ENCODE data around the gene TBC1D22A.
"Not testable (repeated sequence)": the region's sequence is repeated elsewhere in the genome, so short reads cannot be mapped to it uniquely, and the experiment has no call there.

Gene TBC1D22A

DNA sequence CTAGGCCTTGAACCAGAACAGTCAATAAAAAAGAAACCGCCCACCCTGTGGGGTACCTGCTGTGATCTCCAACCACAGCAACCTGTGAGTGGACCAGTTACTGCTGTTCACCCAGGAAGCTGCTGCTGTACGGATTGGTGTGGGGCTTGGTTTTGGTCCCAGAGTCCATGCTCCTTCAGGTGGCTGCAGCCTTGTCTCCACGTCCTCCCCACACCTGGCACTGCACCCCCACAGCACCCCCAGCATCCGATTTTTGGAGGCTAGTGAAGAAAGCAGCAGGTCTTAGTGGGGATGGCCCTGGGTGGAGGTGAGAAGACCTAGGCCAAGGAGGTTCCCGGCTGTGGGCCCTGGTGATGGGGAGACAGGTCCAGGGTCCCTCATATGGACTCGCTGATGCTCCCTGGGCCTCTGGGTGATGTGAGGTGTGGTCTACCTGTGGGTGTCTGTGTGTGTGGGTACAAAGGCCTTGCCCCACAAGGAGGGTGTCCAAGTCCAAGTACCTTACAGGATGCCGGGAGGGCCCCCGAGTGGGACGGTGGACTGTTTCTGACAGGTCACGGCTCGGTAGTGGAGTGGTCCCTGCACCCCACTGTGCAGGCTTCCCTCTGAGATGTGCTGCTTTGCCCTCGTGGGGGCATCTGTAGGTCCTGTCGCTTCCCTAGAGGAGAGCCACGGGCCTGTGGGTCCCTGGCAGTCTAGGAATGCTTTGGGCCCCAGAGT lies 283.4 kb downstream of the TBC1D22A start:
- DNase-seq (ENCODE audit: low read depth, low spot score), result no peak
- ChIA-PET CTCF (no interaction called here), POLR2A (no interaction called here)
- H3K4me3 ChIP-seq (ENCODE audit: low read depth, low read length), result no peak overlapping the region
- TF ChIP-seq, protein P1, sequence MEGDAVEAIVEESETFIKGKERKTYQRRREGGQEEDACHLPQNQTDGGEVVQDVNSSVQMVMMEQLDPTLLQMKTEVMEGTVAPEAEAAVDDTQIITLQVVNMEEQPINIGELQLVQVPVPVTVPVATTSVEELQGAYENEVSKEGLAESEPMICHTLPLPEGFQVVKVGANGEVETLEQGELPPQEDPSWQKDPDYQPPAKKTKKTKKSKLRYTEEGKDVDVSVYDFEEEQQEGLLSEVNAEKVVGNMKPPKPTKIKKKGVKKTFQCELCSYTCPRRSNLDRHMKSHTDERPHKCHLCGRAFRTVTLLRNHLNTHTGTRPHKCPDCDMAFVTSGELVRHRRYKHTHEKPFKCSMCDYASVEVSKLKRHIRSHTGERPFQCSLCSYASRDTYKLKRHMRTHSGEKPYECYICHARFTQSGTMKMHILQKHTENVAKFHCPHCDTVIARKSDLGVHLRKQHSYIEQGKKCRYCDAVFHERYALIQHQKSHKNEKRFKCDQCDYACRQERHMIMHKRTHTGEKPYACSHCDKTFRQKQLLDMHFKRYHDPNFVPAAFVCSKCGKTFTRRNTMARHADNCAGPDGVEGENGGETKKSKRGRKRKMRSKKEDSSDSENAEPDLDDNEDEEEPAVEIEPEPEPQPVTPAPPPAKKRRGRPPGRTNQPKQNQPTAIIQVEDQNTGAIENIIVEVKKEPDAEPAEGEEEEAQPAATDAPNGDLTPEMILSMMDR (IDR thresholded peaks at IDR 0.05; ENCODE audit: insufficient read depth, low read length, missing control alignments), result no peak

DNA sequence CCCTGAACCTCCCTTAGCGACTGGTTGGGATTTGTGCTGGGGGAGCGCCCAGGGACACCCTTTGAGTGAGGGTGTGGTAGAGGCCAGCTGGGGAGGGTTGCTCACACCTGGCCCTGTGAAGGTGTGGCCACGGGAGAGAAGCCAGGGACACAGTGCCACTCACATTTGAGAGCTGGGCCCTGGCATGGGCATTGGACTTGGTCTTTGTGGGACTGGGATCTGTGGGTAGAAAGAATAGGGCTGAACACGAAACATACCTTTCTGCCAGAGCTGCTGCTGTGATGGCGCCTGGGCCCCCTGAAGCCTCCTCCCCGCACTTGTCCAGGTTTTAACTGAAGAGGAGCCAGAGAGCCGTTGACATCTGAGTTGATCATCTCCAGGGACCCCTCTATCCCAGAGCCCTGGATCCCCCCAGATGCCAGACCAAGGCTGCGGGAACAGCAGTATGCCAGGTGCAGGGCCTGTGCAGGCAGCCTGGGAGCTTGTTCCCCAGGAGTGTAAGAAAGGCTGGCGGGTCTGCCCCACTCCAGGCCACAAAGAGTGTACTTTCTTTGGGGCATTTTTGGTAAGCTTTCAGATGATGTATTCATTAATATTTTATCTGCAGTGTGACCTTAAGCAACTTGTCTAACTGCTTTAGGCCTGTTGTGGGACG lies 284.1 kb downstream of the TBC1D22A start:
- DNase-seq (ENCODE audit: low read depth, low spot score), result no peak
- H3K4me3 ChIP-seq (ENCODE audit: low read depth, low read length), result no peak overlapping the region
- TF ChIP-seq, protein P1 (IDR thresholded peaks at IDR 0.05; ENCODE audit: insufficient read depth, low read length, missing control alignments), result no peak
- ChIA-PET CTCF (no interaction called here), POLR2A (no interaction called here)

DNA sequence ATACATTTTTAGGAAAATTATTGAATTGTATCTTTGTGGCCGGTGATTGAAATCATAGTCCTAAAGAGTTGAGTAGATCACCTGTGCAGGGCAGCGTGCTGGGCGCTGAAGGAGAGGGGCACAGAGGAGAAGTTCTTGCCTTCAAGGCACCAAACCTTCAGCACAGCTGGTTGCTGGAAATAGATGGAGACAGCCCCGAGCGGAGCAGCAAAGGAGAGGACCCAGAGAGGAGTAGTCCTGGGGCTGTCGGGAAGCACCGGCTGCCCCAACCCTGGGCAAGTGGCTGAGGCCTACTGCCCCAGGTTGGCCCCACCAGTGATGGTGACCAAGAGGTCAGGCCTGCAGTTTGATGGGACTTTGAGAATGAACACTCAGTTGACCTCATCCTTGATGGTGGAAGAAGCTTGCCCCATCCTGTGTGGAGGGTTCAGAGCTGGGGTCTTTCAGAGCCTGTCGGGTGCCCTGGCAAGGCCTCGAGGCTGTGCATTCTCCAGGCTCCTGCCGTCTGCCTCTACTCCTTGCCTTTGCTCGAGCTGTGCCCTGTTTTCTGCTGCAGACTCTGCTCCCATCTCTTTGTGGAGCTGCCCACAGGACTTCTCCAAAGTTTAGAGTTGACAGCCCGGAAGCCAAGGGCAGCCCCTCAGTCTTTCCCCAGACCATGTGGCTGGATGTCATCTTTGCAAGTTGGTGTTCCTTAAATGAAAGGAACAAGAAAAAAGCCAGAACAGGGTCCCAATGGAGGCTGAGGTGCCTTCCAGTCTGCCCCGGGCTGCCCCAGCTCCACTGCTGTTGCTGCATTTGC lies 285.1 kb downstream of the TBC1D22A start:
- TF ChIP-seq, protein P1 (IDR thresholded peaks at IDR 0.05; ENCODE audit: insufficient read depth, low read length, missing control alignments), result no peak
- no peak overlapping the region for H3K4me3 ChIP-seq (ENCODE audit: low read depth, low read length)
- DNase-seq (ENCODE audit: low read depth, low spot score), result no peak
- POLR2A ChIA-PET, result interaction anchor here (0.7 kb wide), 1 partner anchor 181 kb away, joined by 4 read pairs; no protein-coding TSS in a partner anchor
- CTCF ChIA-PET, result no interaction called here

DNA sequence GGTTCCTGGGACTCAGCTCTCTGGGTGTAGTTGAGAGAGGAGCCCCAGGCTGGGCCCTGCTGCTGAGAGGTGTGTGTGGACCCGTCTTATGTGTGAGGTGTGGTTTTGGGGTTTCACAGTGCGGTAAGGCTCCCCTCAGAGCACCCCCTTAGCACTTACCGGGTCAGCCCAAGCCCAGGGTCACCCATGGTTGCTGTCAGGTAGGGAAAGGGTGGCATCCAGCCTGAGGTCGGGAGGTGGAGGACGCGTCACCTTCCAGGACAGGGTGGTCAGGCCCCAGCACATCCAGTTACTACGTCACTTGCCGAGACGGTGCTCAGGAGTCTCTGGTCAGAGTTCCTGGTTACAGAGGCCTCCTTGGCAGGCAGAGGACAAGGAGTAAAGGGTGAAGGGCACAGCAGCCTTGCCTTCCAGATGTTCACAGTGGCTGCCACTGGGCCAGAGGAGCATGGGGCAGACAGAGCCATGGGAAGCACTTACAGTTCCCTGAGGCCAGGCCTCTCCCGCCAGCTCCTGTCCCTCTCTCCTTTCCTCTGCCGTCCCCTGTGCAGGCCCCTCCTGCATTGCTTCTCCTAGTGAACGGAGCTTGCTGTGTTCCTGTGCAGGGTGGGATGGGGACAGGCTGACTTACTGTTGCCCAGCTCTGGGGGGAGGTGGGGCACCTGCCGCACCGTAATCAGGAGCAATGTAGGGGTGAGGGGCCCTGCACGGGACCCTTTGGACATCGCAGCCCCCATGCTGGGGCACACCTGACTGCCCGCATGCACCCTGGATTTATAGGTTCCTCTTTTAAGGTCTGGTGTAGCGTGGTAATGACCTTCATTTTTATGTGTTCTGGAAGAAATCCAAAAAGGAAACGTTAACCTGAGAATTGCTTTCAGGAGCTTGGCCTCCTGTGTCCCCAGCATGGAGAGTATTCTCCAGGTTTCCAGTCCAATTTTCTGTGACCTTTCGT lies 285.9 kb downstream of the TBC1D22A start:
- DNase-seq (ENCODE audit: low read depth, low spot score), result no peak
- POLR2A ChIA-PET, result no interaction called here
- TF ChIP-seq, protein P1 (IDR thresholded peaks at IDR 0.05; ENCODE audit: insufficient read depth, low read length, missing control alignments), result no peak
- no peak overlapping the region for H3K4me3 ChIP-seq (ENCODE audit: low read depth, low read length)
- CTCF ChIA-PET, result interaction anchor here (0.9 kb wide), 1 partner anchor 10 kb away, joined by 3 read pairs; no protein-coding TSS in a partner anchor

DNA sequence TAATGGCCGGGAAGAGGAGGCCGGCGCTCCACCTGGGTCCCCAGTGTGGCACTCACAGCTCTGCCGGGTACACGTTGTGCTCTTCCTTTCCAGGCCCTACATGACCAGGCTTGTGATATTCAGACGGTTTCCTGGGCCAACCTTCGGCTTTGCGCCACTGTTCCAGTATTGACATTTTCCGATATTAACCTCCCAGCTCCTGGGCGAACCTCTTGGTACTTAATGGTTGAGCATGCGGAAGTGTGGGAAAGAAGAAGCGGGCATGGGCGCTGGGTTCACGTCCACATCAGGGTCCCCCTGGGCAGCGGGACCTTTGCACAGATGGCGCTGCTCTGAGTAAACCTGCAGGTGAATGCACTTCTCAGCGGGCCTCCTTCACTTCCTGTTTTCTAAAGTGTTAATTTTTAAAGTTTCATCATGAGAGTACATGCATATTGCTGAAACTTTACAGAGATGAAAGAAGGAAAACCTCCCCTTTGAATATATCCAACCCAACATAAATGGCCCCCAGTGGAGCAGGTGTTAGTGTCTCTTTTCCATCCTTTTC lies 286.7 kb downstream of the TBC1D22A start:
- POLR2A ChIA-PET, result no interaction called here
- DNase-seq (ENCODE audit: low read depth, low spot score), result no peak
- TF ChIP-seq, protein P1 (IDR thresholded peaks at IDR 0.05; ENCODE audit: insufficient read depth, low read length, missing control alignments), result no peak
- H3K4me3 ChIP-seq (ENCODE audit: low read depth, low read length), result no peak overlapping the region
- CTCF ChIA-PET, result interaction anchor here (0.9 kb wide), 1 partner anchor 9 kb away, joined by 3 read pairs; no protein-coding TSS in a partner anchor

DNA sequence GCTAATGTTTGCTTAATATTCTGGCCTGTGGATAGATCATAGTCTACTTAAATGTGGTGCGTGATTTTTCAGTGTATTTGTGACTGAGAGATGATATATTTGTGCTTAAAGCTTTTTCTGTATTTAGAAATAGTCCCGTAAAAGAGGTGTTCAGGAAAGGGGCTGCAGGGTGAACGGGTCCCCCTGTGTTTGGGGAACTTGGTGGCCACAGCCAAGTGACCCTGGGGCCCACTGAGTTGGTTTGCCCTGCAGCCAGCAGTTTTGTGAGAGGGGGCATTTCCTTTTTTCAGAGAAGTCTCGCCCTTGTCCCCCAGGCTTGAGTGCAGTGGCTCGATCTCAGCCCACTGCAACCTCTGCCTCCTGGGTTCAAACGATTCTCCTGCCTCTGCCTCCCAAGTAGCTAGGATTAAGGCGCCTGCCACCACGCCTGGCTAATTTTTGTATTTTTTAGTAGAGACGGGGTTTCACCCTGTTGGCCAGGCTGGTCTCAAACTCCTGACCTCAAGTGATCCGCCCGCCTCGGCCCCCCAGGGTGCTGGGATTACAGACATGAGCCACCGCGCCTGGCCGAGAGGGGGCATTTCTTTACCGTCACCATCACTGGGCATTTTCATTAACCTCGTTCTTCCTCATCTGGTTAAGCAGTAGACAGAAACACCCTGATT lies 287.4 kb downstream of the TBC1D22A start:
- DNase-seq (ENCODE audit: low read depth, low spot score); POLR2A ChIA-PET; H3K4me3 ChIP-seq (ENCODE audit: low read depth, low read length): not testable (repeated sequence)
- CTCF ChIA-PET, result interaction anchor here (1.5 kb wide), 1 partner anchor 46 kb away, joined by 3 read pairs; no protein-coding TSS in a partner anchor
